Stomach (tissue), 4 donors: Measurements from ENCODE around the gene TIMM17B.
"Not testable (repeated sequence)": the region's sequence is repeated elsewhere in the genome, so short reads cannot be mapped to it uniquely, and the experiment has no call there.

Experiments
- POLR2A ChIP-seq, 4 donors: fragments of 450-650 bp; IDR thresholded peaks; one replicate each; pipeline ENCODE4 v1.6.1; 2016; ENCODE audit warnings: antibody characterized with exemption in 4 of 4, control low read depth in 2 of 4, mild to moderate bottlenecking in 1 of 4, moderate library complexity in 1 of 4
- TF ChIP-seq, protein P1 (sequence below), 7 experiments: fragments of 450-650 bp in 4 of 7; fragments of 200-600 bp in 3 of 7; sonication (generic) in 3 of 7; IDR thresholded peaks; one replicate each; pipeline ENCODE4 v1.5.1; 2016 to 2019; ENCODE audit warnings: antibody characterized with exemption in 7 of 7, control low read depth in 2 of 7, mild to moderate bottlenecking in 1 of 7

DNA sequence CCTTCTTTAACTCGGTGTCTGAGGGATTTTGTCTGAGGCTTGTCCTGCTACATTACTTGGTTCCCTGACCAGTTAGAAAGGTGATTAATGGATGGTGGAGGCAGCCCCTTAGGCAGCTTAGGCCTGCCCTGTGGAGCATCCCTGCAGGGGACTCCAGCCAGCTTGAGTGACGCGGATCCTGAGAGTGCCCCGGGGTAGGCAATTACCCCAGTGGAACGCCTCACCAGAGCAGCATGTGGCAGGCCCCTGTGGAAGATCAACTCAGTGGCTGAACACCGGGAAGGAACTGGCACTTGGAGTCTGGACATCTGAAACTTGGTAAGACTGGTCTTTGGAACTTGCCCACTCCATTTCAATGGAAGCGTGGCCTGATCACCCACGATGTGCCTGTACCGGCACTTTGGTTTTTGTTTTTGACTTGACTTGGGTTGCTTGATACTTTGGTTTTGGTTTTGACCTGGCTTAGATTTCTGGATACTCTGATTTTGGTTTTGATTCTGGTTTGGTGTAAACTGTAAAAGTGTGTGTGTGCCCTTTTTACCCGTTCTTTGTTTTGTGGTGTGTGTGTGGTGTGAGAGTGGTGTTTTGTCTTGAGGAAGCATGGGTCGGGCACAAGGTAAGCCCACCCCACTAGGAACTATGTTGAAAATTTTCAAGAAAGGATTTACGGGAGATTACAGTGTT lies 43.3 kb downstream of the TIMM17B start:
- TF ChIP-seq, protein P1, sequence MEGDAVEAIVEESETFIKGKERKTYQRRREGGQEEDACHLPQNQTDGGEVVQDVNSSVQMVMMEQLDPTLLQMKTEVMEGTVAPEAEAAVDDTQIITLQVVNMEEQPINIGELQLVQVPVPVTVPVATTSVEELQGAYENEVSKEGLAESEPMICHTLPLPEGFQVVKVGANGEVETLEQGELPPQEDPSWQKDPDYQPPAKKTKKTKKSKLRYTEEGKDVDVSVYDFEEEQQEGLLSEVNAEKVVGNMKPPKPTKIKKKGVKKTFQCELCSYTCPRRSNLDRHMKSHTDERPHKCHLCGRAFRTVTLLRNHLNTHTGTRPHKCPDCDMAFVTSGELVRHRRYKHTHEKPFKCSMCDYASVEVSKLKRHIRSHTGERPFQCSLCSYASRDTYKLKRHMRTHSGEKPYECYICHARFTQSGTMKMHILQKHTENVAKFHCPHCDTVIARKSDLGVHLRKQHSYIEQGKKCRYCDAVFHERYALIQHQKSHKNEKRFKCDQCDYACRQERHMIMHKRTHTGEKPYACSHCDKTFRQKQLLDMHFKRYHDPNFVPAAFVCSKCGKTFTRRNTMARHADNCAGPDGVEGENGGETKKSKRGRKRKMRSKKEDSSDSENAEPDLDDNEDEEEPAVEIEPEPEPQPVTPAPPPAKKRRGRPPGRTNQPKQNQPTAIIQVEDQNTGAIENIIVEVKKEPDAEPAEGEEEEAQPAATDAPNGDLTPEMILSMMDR (IDR thresholded peaks at IDR 0.05) = not testable (repeated sequence)
- not testable (repeated sequence) for TF ChIP-seq POLR2A (IDR thresholded peaks at IDR 0.05)
